Brain microvascular endothelial cell (primary cell): ENCODE measurements around the gene ARSD.
"Not testable (repeated sequence)": the region's sequence is repeated elsewhere in the genome, so short reads cannot be mapped to it uniquely, and the experiment has no call there.

Source experiments
- DNase-seq: peaks from one replicate; pipeline ENCODE4 v3.0.0-alpha.2; 2020
- H3K27ac ChIP-seq: fragments of 250-450 bp; sonication (Bioruptor Pico); 2 replicates; pipeline ENCODE4 v1.5.1; 2020; ENCODE audit warnings: mild to moderate bottlenecking, moderate library complexity
- H3K27me3 ChIP-seq: fragments of 250-450 bp; sonication (Bioruptor Pico); replicated peaks from 2 replicates; pipeline ENCODE4 v1.5.1; 2020; ENCODE audit warnings: mild to moderate bottlenecking
- H3K36me3 ChIP-seq: fragments of 250-450 bp; sonication (Bioruptor Pico); replicated peaks from 2 replicates; pipeline ENCODE4 v1.5.1; 2020; ENCODE audit warnings: mild to moderate bottlenecking
- H3K4me3 ChIP-seq: 2 replicates; pipeline ENCODE4 v1.5.1; 2011; ENCODE audit warnings: low read depth, mild to moderate bottlenecking, control low read depth, low read length, moderate library complexity
- CTCF ChIP-seq: IDR thresholded peaks from 2 replicates; pipeline ENCODE4 v1.5.1; 2011; ENCODE audit warnings: low read depth, mild to moderate bottlenecking, moderate library complexity, low read length, control low read depth, inconsistent platforms; ENCODE audit errors: missing control alignments
- in situ Hi-C: cut with HindIII; loops from 2 replicates; pipeline ENCODE4 v1.10.0; 2017; ENCODE audit warnings: low sequenced_read_pairs, low pct_ligation_motif_present

The ARSD gene

GRCh38 chrX:2901367-2902036 is 27.6 kb downstream of the ARSD start:
- no peak overlapping the region for H3K27ac ChIP-seq
- no peak overlapping the region for H3K4me3 ChIP-seq
- no peaks in the 10 kb centered on the region for H3K36me3 ChIP-seq
- no peaks in the 10 kb centered on the region for H3K27me3 ChIP-seq
- TF ChIP-seq CTCF = no peak
- DNase-seq = no peak
- in situ Hi-C loops = no loop called here

GRCh38 chrX:2898846-2899512 is 30.2 kb downstream of the ARSD start:
- Histone ChIP-seq H3K4me3 (no peak overlapping the region), H3K27me3 (no peaks in the 10 kb centered on the region), H3K36me3 (no peaks in the 10 kb centered on the region), H3K27ac (no peak overlapping the region)
- in situ Hi-C loops = no loop called here
- no peak for DNase-seq
- no peak for TF ChIP-seq CTCF

GRCh38 chrX:2897690-2898623 is 31.2 kb downstream of the ARSD start:
- not testable (repeated sequence) for H3K27ac ChIP-seq

GRCh38 chrX:2897311-2897689 is 31.8 kb downstream of the ARSD start:
- DNase-seq = no peak
- in situ Hi-C loops = no loop called here
- no peak overlapping the region for H3K27ac ChIP-seq

More at GRCh38 chrX:2897690-2898623, 31.2 kb downstream of the ARSD start:
- in situ Hi-C loops, H3K36me3 ChIP-seq, H3K4me3 ChIP-seq, DNase-seq, H3K27me3 ChIP-seq: not testable (repeated sequence)

GRCh38 chrX:2894885-2895292 is 34.2 kb downstream of the ARSD start:
- Histone ChIP-seq H3K36me3 (no peaks in the 10 kb centered on the region), H3K4me3 (no peak overlapping the region), H3K27me3 (no peaks in the 10 kb centered on the region), H3K27ac (no peak overlapping the region)
- no peak for DNase-seq
- TF ChIP-seq CTCF = no peak
- in situ Hi-C loops = no loop called here

More at GRCh38 chrX:2897311-2897689, 31.8 kb downstream of the ARSD start:
- Histone ChIP-seq H3K27me3 (no peaks in the 10 kb centered on the region), H3K4me3 (no peak overlapping the region), H3K36me3 (no peaks in the 10 kb centered on the region)
- TF ChIP-seq CTCF = no peak

- no peaks in the 10 kb centered on the region for H3K27me3 ChIP-seq
- in situ Hi-C loops = no loop called here
Observed at GRCh38 chrX:2892816-2893215, 36.3 kb downstream of the ARSD start.

GRCh38 chrX:2890536-2891460 is 38.3 kb downstream of the ARSD start:
- DNase-seq, H3K27ac ChIP-seq, H3K4me3 ChIP-seq, H3K27me3 ChIP-seq, H3K36me3 ChIP-seq, in situ Hi-C loops: not testable (repeated sequence)

More at GRCh38 chrX:2892816-2893215, 36.3 kb downstream of the ARSD start:
- H3K27ac ChIP-seq = no peak overlapping the region
- no peaks in the 10 kb centered on the region for H3K36me3 ChIP-seq
- H3K4me3 ChIP-seq = no peak overlapping the region
- TF ChIP-seq CTCF = no peak
- no peak for DNase-seq
